GM12801 (cell line): Measurements from ENCODE around the gene PPP1R12C.

Experiments used
- TF ChIP-seq, protein P1 (sequence below): IDR thresholded peaks from one replicate; pipeline ENCODE4 v1.5.1; 2011; ENCODE audit warnings: control low read depth; ENCODE audit not compliant: insufficient read length; ENCODE audit errors: extremely low read depth

The PPP1R12C gene

DNA sequence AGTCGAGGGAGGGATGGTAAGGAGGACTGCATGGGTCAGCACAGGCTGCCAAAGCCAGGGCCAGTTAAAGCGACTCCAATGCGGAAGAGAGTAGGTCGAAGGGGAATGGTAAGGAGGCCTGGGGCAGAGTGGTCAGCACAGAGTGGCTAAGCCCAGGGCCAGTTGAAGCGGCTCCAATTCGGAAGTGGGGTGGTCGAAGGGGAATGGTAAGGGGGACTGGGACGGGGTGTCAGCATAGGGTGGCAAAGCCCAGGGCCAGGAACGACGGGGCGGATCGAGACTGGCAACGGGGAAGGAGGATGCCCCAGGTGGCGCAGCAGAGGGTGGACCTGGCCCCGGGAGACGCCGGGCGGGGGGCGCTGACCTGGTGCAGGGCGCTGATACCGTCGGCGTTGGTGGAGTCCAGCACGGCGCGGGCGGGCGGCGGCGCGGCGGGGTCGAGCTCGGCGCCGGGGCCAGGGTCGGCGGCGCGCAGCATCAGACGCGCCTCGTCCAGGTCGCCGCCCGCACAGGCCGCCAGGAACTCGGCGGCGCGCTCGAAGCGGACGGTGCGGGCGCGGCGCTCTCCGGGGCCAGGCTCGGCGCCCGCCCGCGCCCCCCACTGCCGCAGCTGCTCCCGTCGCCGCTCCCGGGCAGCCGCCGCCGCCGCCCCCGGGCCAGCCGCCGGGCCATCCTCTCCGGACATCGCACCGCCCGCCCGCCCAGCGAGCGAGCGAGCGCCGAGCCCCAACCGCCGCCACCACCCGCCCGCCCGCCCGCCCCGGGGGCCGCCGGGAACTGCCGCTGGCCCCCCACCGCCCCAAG is at the start of gene PPP1R12C:
PPP1R12C (minus strand) TSS at position 779 of the 804 bp plus-strand sequence; CDS start at position 685, 94 bp downstream.
- TF ChIP-seq, protein P1, sequence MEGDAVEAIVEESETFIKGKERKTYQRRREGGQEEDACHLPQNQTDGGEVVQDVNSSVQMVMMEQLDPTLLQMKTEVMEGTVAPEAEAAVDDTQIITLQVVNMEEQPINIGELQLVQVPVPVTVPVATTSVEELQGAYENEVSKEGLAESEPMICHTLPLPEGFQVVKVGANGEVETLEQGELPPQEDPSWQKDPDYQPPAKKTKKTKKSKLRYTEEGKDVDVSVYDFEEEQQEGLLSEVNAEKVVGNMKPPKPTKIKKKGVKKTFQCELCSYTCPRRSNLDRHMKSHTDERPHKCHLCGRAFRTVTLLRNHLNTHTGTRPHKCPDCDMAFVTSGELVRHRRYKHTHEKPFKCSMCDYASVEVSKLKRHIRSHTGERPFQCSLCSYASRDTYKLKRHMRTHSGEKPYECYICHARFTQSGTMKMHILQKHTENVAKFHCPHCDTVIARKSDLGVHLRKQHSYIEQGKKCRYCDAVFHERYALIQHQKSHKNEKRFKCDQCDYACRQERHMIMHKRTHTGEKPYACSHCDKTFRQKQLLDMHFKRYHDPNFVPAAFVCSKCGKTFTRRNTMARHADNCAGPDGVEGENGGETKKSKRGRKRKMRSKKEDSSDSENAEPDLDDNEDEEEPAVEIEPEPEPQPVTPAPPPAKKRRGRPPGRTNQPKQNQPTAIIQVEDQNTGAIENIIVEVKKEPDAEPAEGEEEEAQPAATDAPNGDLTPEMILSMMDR: no peak

- TF ChIP-seq, protein P1: no peak
These were observed 49.3 kb upstream of the PPP1R12C start, which contains the start of gene DNAAF3 for GRCh38 chr19:55166530-55167268. Gene DNAAF3, minus strand, starts transcription at chr19:55166613. Its CDS starts 200 bp downstream, at chr19:55166413.

- TF ChIP-seq, protein P1: no peak
These were observed 48.6 kb upstream of the PPP1R12C start for GRCh38 chr19:55165952-55166529.

- TF ChIP-seq, protein P1: no peak
These were observed 44.3 kb upstream of the PPP1R12C start for GRCh38 chr19:55161571-55162322.

- TF ChIP-seq, protein P1: no peak
These were observed 43.5 kb upstream of the PPP1R12C start for GRCh38 chr19:55160986-55161365.

- TF ChIP-seq, protein P1: no peak
These were observed 42.9 kb upstream of the PPP1R12C start for GRCh38 chr19:55160128-55160985.
